Neuron (in vitro differentiated cells): Measurements from ENCODE around the gene BICDL1.

Experiments
- H2AFZ ChIP-seq: one replicate; pipeline ENCODE4 v1.6.1; 2013; ENCODE audit warnings: low read depth, mild to moderate bottlenecking, inconsistent platforms, low read length, moderate library complexity
- H3K27me3 ChIP-seq: one replicate; pipeline ENCODE4 v1.6.1; 2013; ENCODE audit warnings: low read length; ENCODE audit not compliant: insufficient read depth
- H3K36me3 ChIP-seq: one replicate; pipeline ENCODE4 v1.6.1; 2013; ENCODE audit warnings: low read length; ENCODE audit not compliant: insufficient read depth
- H3K4me1 ChIP-seq: one replicate; pipeline ENCODE4 v1.6.1; 2013; ENCODE audit warnings: low read length; ENCODE audit not compliant: insufficient read depth
- H3K4me3 ChIP-seq: 2 replicates; pipeline ENCODE4 v1.5.1; 2013; ENCODE audit warnings: mild to moderate bottlenecking, low read length, moderate library complexity
- H3K9me3 ChIP-seq: one replicate; pipeline ENCODE4 v1.6.1; 2013; ENCODE audit warnings: low read length

Gene BICDL1

DNA sequence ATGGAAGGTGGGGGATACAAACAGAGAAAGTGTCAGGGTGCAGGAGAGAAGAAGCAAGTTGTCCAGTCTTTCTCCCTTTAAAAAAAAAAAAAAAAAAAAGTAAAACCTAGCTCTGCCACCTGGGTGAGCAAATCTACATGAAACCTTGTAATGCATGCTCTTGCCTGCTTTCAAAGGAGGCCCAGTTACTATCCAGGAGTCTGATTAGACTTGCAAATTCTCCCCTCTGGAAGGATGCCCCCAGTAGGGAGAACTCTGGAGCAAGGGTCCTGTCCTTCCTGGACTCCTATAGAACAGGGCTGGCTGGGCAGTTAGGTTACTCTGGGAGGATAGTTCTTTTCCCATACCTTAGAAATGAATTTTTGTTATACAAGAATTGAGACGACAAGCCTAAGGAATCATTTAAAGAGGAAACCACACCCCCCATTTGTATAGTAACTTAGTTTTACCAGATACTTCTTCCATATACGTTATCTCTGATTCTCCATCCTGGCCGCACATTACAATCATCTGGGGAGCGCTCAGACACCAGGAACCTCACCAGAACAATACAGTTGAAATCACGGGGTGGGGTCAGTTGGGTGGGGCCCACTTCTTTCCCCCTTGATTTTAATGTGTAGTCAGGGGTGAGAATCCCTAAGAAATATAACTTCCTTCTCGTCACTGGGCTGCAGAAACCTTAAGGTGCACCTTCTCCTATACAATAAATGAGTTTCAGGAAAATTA is 97.0 kb downstream of the BICDL1 start:
- Histone ChIP-seq H2AFZ (peak overlapping the region; percentile 72), H3K27me3 (no peaks in the 10 kb centered on the region), H3K36me3 (no peaks in the 10 kb centered on the region), H3K4me3 (peak overlapping the region; percentile 37), H3K9me3 (no peaks in the 10 kb centered on the region), H3K4me1 (peaks cover 20% of the 10 kb centered on the region)

DNA sequence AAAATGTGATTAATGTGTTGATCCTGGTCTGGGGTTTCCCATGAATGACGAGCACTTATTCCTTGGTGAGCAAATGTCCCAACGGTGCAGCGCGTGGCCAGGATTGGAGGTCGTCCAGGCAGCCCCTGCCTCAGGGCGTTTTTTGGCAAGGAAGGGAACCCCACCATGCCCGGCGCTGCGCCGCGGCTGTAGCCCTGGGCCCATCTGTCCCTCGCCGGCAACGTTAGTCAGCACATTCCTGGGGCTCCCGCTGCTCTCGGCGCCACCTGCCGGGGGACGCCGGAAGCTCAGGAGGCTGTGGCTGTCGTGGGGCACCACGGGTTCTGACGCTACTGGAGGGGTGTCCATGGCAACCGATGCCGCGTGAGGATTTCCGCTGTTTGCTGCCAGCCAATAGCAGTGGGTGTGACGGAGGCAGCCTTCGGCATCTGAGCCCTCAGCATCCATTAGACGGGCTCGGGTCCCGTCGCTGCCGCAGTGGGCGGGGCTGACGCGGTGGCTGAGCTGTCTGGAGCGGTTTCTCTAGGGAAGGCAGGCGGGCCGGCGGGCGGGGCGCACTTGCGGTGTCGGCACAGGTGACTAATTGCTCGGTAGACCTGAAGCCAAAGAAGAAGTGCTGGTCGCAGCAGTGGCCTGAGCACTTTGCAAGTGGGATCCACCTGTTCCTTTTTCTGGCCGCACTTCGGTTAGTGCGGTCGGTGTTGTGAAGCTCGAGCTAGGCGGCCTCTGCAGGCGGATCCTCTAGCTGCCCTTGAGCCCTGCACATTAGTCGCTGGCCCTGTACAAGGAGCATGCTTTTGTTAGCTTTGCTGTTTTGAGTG is 98.0 kb downstream of the BICDL1 start:
- Histone ChIP-seq H3K4me1 (peaks cover 20% of the 10 kb centered on the region), H3K9me3 (no peaks in the 10 kb centered on the region), H3K36me3 (no peaks in the 10 kb centered on the region), H2AFZ (peak overlapping the region; percentile 72), H3K27me3 (no peaks in the 10 kb centered on the region), H3K4me3 (peak overlapping the region; percentile 58)

DNA sequence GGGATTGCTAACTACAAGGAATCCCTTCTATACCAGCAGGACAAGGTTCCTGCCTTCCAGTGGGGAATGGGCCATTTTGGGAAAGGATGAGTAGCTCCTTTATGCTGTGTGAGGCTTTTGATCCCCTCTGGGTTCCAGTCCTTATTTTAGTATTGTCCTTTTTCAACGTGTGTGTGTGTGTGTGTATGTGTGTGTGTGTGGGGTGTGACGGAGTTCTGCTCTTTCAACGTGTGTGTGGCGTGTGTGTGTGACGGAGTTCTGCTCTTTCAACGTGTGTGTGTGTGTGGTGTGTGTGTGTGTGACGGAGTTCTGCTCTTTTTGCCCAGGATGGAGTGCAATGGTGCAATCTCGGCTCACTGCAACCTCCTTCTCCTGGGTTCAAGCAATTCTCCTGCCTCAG is 100.1 kb downstream of the BICDL1 start:
- Histone ChIP-seq H3K4me1 (peaks cover 35% of the 10 kb centered on the region), H3K4me3 (no peak overlapping the region), H3K27me3 (no peaks in the 10 kb centered on the region), H3K36me3 (no peaks in the 10 kb centered on the region), H3K9me3 (no peaks in the 10 kb centered on the region), H2AFZ (no peak overlapping the region)

DNA sequence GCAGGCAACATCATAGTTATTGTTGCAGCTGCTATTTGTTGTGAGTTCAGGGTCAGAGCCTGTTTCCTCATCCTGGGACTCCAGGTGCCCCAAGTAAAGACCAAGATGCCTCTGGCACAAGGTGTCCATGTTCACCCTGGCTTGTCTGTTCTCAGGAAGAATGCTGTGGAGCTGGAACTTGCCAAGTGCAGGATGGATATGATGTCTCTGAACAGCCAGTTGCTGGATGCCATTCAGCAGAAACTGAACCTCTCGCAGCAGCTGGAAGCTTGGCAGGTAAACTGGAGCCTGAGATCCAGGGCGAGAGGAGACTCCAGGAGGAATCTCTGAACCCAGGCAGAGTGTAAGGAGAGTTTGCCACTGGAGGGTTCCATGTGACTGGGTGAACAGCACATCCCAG is 100.8 kb downstream of the BICDL1 start:
- no peaks in the 10 kb centered on the region for H3K36me3 ChIP-seq
- no peaks in the 10 kb centered on the region for H3K9me3 ChIP-seq
- no peaks in the 10 kb centered on the region for H3K27me3 ChIP-seq
- peaks cover 41% of the 10 kb centered on the region for H3K4me1 ChIP-seq
- no peak overlapping the region for H2AFZ ChIP-seq
- H3K4me3 ChIP-seq, result no peak overlapping the region

DNA sequence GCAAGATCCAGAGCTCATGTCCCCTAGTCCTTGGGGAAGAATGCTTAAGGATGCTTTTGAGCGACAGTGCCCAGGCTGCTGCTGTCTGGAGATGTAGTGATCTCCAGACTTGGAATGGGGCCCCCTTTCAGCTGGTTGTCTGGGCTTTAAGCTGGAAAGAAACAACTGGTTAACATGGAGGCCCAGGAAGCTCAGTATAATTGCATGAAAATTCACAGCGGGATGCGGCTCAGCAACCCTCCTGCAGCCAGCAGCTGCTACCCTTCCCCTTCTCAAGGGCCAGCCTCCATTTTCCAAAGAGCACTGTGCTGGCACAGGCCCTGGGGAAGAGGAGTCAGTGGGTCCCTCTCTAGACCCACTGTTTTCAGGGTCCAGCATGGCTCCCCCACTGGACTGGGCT is 101.2 kb downstream of the BICDL1 start:
- Histone ChIP-seq H3K4me1 (peaks cover 43% of the 10 kb centered on the region), H3K9me3 (no peaks in the 10 kb centered on the region), H3K27me3 (no peaks in the 10 kb centered on the region), H2AFZ (no peak overlapping the region), H3K36me3 (no peaks in the 10 kb centered on the region), H3K4me3 (no peak overlapping the region)

DNA sequence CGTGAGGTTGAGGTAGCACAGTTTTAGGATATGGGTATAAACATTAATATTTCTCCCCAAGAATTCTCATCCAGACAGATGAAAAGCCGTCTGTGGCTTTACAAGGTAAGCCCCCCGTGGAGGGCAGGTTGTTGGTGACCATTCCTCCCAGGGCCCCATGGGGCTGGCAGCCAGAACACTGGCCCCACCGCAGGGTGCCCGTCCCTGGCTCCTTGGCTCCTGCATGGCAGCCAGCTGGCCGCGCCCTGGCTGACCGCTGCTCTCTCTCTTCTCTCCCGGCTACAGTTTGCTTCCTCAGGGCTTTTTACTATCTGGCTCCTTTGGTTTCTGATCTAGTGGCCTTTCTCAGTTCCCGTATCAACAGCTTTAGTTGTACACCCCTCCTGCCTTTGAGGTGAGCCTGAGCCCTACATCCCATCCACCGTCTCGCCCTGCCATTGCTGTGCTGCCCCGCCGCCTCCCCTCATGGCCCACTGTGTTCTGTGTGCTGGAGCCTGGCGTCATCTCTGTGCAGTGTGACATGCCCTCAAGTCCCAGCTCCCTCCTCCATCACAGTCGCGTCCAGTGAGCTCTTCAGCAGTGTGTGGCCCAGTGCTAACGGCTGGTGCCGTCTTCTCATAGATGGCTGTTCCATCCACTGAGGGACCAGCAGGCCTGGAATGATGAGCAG is 101.7 kb downstream of the BICDL1 start:
- Histone ChIP-seq H2AFZ (no peak overlapping the region), H3K4me3 (no peak overlapping the region), H3K36me3 (no peaks in the 10 kb centered on the region), H3K9me3 (no peaks in the 10 kb centered on the region), H3K27me3 (no peaks in the 10 kb centered on the region), H3K4me1 (peaks cover 40% of the 10 kb centered on the region)

DNA sequence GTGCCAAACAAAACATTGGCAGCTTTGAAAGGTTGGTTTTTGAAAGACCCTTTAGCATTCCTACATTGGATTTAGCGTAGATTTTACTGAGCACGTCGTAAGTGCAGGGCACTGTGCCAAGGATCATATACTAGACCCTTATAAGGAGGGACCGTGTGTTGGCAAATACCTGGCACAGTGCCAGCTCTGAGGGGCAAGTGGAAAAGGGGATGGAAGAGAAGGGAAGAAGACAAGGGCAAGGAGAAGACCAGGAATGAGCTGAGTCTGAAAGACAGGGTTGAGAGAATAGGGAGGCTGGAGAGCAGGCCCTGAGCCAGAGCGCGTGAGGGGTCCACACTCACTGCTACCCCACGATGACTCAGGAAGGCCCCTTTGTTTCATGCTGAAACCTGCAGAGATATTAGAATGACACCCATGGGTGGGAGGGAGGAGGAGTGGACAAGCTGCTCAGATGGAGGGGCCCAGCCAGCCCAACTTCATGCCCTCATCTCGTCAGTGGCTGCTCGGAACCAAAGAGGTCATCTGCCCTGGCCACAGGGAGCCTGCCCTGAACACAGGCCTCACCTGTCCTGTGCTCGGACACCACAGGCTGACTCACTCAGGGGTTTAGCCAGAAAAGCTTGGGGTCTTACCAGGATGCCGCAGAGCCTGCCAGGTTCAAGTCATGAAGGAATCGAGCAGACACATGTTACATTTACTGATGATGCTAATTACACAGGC is 102.5 kb downstream of the BICDL1 start:
- Histone ChIP-seq H2AFZ (no peak overlapping the region), H3K9me3 (no peaks in the 10 kb centered on the region), H3K4me3 (no peak overlapping the region), H3K36me3 (peaks cover 4% of the 10 kb centered on the region), H3K27me3 (no peaks in the 10 kb centered on the region), H3K4me1 (peaks cover 34% of the 10 kb centered on the region)

DNA sequence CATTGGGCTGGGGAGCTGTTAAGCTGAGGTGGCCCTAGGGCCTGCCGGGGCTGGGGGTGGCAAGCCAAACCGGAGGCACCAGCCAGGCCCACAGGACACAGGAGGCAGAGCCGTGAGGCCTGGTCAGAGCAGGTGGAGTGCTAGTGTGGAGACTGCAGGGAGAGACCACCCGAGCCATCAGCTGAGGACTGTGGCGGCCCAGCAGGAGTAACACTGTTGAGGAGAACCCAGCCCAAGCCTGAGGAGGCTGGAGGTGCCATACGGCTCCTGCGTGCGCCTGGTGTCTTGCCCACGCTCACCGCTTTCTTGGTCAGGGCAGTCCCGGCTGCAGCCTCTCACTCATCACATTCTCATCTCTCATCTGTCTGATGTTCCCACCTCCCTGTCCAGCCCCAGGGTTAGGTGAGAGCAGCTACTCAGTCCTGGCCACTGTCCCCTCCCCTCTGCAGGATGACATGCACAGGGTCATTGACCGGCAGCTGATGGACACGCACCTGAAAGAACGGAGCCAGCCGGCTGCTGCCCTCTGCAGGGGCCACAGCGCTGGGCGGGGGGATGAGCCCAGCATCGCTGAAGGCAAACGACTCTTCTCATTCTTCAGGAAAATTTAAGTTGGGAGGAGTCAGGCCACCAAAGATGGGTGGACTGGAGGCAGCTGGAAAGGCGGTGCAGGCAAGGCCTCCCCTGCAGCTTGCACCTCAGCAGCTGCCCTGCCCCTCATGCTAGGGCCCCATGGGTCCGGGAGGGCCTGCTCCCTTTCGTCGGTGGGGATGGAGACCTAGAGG is 103.7 kb downstream of the BICDL1 start:
- no peak overlapping the region for H3K4me3 ChIP-seq
- H2AFZ ChIP-seq, result no peak overlapping the region
- H3K4me1 ChIP-seq, result peaks cover 28% of the 10 kb centered on the region
- no peaks in the 10 kb centered on the region for H3K9me3 ChIP-seq
- no peaks in the 10 kb centered on the region for H3K27me3 ChIP-seq
- peaks cover 8% of the 10 kb centered on the region for H3K36me3 ChIP-seq

DNA sequence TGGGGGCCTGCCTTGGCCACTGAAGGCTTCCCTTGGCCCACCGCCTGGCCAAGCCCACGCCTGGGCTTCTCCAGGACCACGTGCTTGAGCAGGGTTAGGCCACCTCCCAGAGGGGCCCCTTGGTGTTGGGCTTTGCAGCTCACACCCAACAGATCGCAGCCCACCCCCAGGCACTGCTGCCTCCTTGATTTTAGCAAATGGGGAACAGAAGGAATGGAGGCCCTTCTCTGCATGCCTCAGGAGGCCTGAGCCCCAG is 104.2 kb downstream of the BICDL1 start:
- Histone ChIP-seq H3K36me3 (peaks cover 11% of the 10 kb centered on the region), H3K4me3 (no peak overlapping the region), H3K4me1 (peaks cover 27% of the 10 kb centered on the region), H2AFZ (no peak overlapping the region), H3K9me3 (no peaks in the 10 kb centered on the region), H3K27me3 (no peaks in the 10 kb centered on the region)

DNA sequence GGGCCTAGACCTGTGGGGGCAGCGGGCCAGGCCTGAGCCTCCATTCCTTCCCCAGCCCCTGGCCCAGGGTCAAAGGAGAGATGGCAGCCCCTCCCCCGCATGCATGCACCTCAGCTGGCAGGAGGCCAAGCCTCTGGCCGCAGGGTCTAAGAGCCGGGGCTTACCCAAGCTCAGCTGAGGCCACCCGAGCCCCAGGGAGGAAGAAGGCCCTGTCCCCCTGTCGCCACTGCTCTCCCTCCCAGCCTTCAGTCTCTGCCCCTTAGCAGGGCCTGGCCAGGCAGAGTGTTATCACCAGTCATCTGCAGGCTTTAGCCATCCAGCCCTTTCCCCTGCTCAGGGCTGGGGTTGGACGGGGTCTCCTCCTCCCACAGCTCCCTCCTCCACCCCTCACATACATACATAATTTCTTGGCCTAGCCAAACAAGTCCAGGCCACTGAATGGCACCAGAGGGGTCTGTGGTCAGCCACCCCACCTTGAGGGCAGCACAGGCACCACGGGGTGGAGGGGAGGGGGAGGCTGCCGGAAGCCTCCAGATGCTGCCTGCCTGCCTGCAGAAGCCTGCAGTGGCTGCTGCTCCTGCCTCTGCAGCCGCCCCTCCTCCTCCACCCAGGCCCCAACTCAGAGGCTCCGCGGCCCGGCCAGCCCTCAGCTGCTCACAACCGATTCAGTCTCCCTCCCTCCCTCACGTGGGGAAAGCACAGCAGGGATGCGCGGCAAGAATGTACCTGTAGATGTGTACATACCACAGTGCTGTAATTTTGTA is 104.7 kb downstream of the BICDL1 start:
- peak overlapping the region; percentile 22 for H3K4me3 ChIP-seq
- H3K9me3 ChIP-seq, result no peaks in the 10 kb centered on the region
- H3K27me3 ChIP-seq, result no peaks in the 10 kb centered on the region
- peaks cover 16% of the 10 kb centered on the region for H3K36me3 ChIP-seq
- peaks cover 27% of the 10 kb centered on the region for H3K4me1 ChIP-seq
- no peak overlapping the region for H2AFZ ChIP-seq

DNA sequence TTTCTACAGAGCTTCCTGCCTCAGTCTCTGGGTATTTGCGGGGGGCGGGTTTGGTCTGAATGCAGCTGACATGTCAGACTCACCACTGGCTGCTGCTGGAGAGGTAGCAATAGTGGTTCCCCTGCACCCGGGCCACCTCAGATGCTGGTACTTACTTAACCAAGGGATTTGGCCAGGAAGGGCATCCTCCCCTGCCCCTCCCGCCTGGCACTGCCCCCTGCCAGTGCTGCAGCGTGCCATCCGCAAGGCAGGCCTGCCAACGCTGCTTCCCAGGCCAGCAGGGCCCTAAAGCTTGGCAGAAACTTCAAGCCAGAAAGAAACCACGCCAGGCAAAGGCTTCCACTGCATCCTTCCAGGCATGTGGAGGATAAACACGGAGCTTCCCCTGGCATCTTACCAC is 105.4 kb downstream of the BICDL1 start:
- Histone ChIP-seq H3K36me3 (peaks cover 21% of the 10 kb centered on the region), H2AFZ (no peak overlapping the region), H3K4me1 (peaks cover 27% of the 10 kb centered on the region), H3K4me3 (no peak overlapping the region), H3K9me3 (no peaks in the 10 kb centered on the region), H3K27me3 (no peaks in the 10 kb centered on the region)

DNA sequence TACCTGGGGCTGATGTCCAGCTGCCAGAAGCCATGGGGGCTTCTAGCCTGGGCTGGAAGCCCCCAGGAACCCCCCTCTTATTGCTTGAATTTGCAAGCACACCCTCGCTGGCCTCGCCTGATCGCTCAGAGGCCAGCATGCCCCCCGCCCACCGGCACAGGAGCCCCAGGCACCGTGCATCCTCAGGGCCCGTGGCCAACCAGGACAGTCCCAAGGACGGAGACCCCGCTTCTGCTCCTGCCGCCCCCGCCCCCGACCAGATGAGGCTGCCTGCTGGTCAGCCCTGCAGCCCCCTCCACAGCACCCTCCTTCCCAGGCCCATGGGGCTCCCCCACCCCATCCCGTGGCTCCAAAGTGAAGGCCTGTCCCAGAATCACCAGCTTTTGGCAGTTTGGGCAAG is 106.3 kb downstream of the BICDL1 start:
- no peaks in the 10 kb centered on the region for H3K9me3 ChIP-seq
- peaks cover 26% of the 10 kb centered on the region for H3K4me1 ChIP-seq
- no peak overlapping the region for H3K4me3 ChIP-seq
- no peaks in the 10 kb centered on the region for H3K27me3 ChIP-seq
- peaks cover 24% of the 10 kb centered on the region for H3K36me3 ChIP-seq
- no peak overlapping the region for H2AFZ ChIP-seq
